GM23338 (cell line): ENCODE results near the gene MCUR1. TPM values are rescaled to one million over a fixed set of nuclear protein-coding genes. Genes with fewer than 3 reads are reported as not detected.
"Not testable (repeated sequence)": the region's sequence is repeated elsewhere in the genome, so short reads cannot be mapped to it uniquely, and the experiment has no call there.

Source experiments
- ATAC-seq: fragments of 200-7000 bp; cut with Tn5 transposase; 3 replicates; pipeline ENCODE4 v1.9.1; 2020
- DNase-seq: peaks from one replicate; pipeline ENCODE4 v3.0.0-alpha.2; 2015; ENCODE audit warnings: low spot score
- H2AFZ ChIP-seq: fragments of 200-600 bp; sonication (generic); 2 replicates; pipeline ENCODE4 v1.8.0; 2016; ENCODE audit warnings: antibody characterized with exemption, mild to moderate bottlenecking, moderate library complexity
- H3F3A ChIP-seq: fragments of 200-600 bp; sonication (generic); replicated peaks from 2 replicates; pipeline ENCODE4 v1.8.0; 2017; ENCODE audit warnings: antibody characterized with exemption, mixed run types, low read depth
- H3K27ac ChIP-seq: fragments of 200-600 bp; sonication (generic); 2 replicates; pipeline ENCODE4 v1.6.1; 2016; ENCODE audit warnings: low read depth
- H3K27me3 ChIP-seq: fragments of 200-600 bp; sonication (generic); 2 replicates; pipeline ENCODE4 v1.8.0; 2016; ENCODE audit warnings: mild to moderate bottlenecking, mixed run types, moderate library complexity; ENCODE audit not compliant: insufficient read depth
- H3K36me3 ChIP-seq: fragments of 200-600 bp; sonication (generic); 2 replicates; pipeline ENCODE4 v1.8.0; 2016; ENCODE audit warnings: mild to moderate bottlenecking; ENCODE audit not compliant: insufficient read depth
- H3K4me1 ChIP-seq: fragments of 200-600 bp; sonication (generic); 2 replicates; pipeline ENCODE4 v1.8.0; 2016; ENCODE audit warnings: mild to moderate bottlenecking, moderate library complexity; ENCODE audit not compliant: insufficient read depth
- H3K4me2 ChIP-seq: fragments of 200-600 bp; sonication (generic); 2 replicates; pipeline ENCODE4 v1.7.1; 2017; ENCODE audit warnings: mixed run types
- H3K4me3 ChIP-seq: fragments of 200-600 bp; sonication (generic); 2 replicates; pipeline ENCODE4 v1.6.1; 2016; ENCODE audit warnings: mixed run types
- H3K79me2 ChIP-seq: fragments of 200-600 bp; sonication (generic); replicated peaks from 2 replicates; pipeline ENCODE4 v1.8.0; 2017; ENCODE audit warnings: mild to moderate bottlenecking; ENCODE audit not compliant: insufficient read depth
- H3K9me2 ChIP-seq: fragments of 200-600 bp; sonication (generic); 2 replicates; pipeline ENCODE4 v1.8.0; 2017; ENCODE audit not compliant: insufficient read depth
- H4K20me1 ChIP-seq: fragments of 200-600 bp; sonication (generic); replicated peaks from 2 replicates; pipeline ENCODE4 v1.8.0; 2017; ENCODE audit warnings: mild to moderate bottlenecking; ENCODE audit not compliant: insufficient read depth
- H3K27ac Mint-ChIP-seq: 2 replicates; pipeline ENCODE4 v1.8.0; 2020; ENCODE audit warnings: inconsistent platforms, mild to moderate bottlenecking, moderate library complexity, mixed read lengths
- H3K27me3 Mint-ChIP-seq: 3 replicates; pipeline ENCODE4 v1.8.0; 2022; ENCODE audit warnings: low read depth, mild to moderate bottlenecking, moderate library complexity, mixed read lengths, inconsistent platforms; ENCODE audit not compliant: insufficient read depth, poor library complexity
- H3K36me3 Mint-ChIP-seq: 3 replicates; pipeline ENCODE4 v1.8.0; 2021; ENCODE audit warnings: low read depth, mild to moderate bottlenecking, inconsistent platforms, moderate library complexity, mixed read lengths
- H3K4me1 Mint-ChIP-seq: 3 replicates; pipeline ENCODE4 v1.8.0; 2020; ENCODE audit warnings: mild to moderate bottlenecking, inconsistent platforms, mixed read lengths
- H3K4me3 Mint-ChIP-seq: 3 replicates; pipeline ENCODE4 v1.8.0; 2021; ENCODE audit warnings: moderate library complexity, mild to moderate bottlenecking, inconsistent platforms, mixed read lengths
- H3K9me3 Mint-ChIP-seq: 3 replicates; pipeline ENCODE4 v1.8.0; 2020; ENCODE audit warnings: moderate library complexity, mild to moderate bottlenecking, inconsistent platforms, mixed read lengths
- CREB1 ChIP-seq: fragments of 250-450 bp; sonication (Bioruptor Pico); IDR thresholded peaks from 2 replicates; pipeline ENCODE4 v1.5.0; 2020; ENCODE audit warnings: low read depth, mild to moderate bottlenecking, moderate library complexity
- ETS1 ChIP-seq: IDR thresholded peaks from 2 replicates; pipeline ENCODE4 v1.6.1; 2016; ENCODE audit warnings: antibody characterized with exemption
- EZH2 ChIP-seq: fragments of 200-600 bp; sonication (generic); IDR thresholded peaks from one replicate; pipeline ENCODE4 v1.8.0; 2017; ENCODE audit warnings: antibody characterized with exemption, mild to moderate bottlenecking, low read depth; ENCODE audit not compliant: unreplicated experiment
- EZH2phosphoT487 ChIP-seq: fragments of 200-600 bp; sonication (generic); IDR thresholded peaks from one replicate; pipeline ENCODE4 v1.8.1; 2018; ENCODE audit warnings: antibody characterized with exemption; ENCODE audit not compliant: unreplicated experiment
- JUNB ChIP-seq: IDR thresholded peaks from one replicate; pipeline ENCODE4 v1.6.1; 2016; ENCODE audit warnings: antibody characterized with exemption; ENCODE audit not compliant: unreplicated experiment
- NANOG ChIP-seq: IDR thresholded peaks from 2 replicates; pipeline ENCODE4 v1.6.1; 2016; ENCODE audit warnings: antibody characterized with exemption, borderline replicate concordance
- POLR2AphosphoS5 ChIP-seq: IDR thresholded peaks from 2 replicates; pipeline ENCODE4 v1.6.1; 2016; ENCODE audit warnings: antibody characterized with exemption, low read depth
- REST ChIP-seq: IDR thresholded peaks from one replicate; pipeline ENCODE4 v1.6.1; 2018; ENCODE audit warnings: antibody characterized with exemption; ENCODE audit not compliant: unreplicated experiment
- STAT1 ChIP-seq: IDR thresholded peaks from one replicate; pipeline ENCODE4 v1.6.1; 2016; ENCODE audit warnings: antibody characterized with exemption; ENCODE audit not compliant: unreplicated experiment
- ZNF331 ChIP-seq: fragments of 250-450 bp; sonication (Bioruptor Pico); IDR thresholded peaks from 2 replicates; pipeline ENCODE4 v1.5.0; 2020; ENCODE audit warnings: low read depth, mild to moderate bottlenecking, moderate library complexity
- ZNF462 ChIP-seq: fragments of 250-450 bp; sonication (Bioruptor Pico); IDR thresholded peaks from 2 replicates; pipeline ENCODE4 v1.5.0; 2020; ENCODE audit warnings: mild to moderate bottlenecking, moderate library complexity
- polyA plus RNA-seq: library from polyadenylated mRNA; unstranded; fragments of >200 nt; fragmentation: Nextera tagmentation; extraction: Ambion mirVana; gene quantifications from 2 replicates; pipeline ENCODE4 v1.2.1, GENCODE V29; 2016
- total RNA-seq: library from RNA; depleted of rRNA; stranded (reverse); fragments of >200 nt; shearing (Covaris generic); gene quantifications from 2 replicates; pipeline ENCODE4 v1.2.3, GENCODE V29; 2014

MCUR1 gene
- total and polyA plus RNA-seq, 2 experiments from 2014 or later: 21.0 to 65.3 TPM

- not testable (repeated sequence) for H3K36me3 ChIP-seq, H3K27me3 ChIP-seq, ATAC-seq, H3K4me1 ChIP-seq, H4K20me1 ChIP-seq, DNase-seq, H3K4me2 ChIP-seq, H3K9me2 ChIP-seq, H3K27me3 Mint-ChIP-seq, H3K36me3 Mint-ChIP-seq, H3K27ac Mint-ChIP-seq, H3K4me3 Mint-ChIP-seq, H3K27ac ChIP-seq, H3F3A ChIP-seq, H3K9me3 Mint-ChIP-seq, H3K4me1 Mint-ChIP-seq, H3K79me2 ChIP-seq, H2AFZ ChIP-seq, H3K4me3 ChIP-seq
Measured at GRCh38 chr6:13780162-13780561, 34.2 kb downstream of the MCUR1 start.

GRCh38 chr6:13778028-13778427, 36.3 kb downstream of the MCUR1 start:
- Histone ChIP-seq H3K79me2 (no peaks in the 10 kb centered on the region), H2AFZ (no peak overlapping the region), H4K20me1 (no peaks in the 10 kb centered on the region), H3K27me3 (no peaks in the 10 kb centered on the region), H3K4me3 (no peak overlapping the region), H3F3A (no peaks in the 10 kb centered on the region), H3K4me2 (no peak overlapping the region), H3K36me3 (no peaks in the 10 kb centered on the region), H3K9me2 (no peaks in the 10 kb centered on the region), H3K4me1 (no peaks in the 10 kb centered on the region), H3K27ac (no peak overlapping the region)
- Mint-ChIP-seq H3K9me3 (no peaks in the 10 kb centered on the region), H3K36me3 (no peaks in the 10 kb centered on the region), H3K27me3 (no peaks in the 10 kb centered on the region), H3K27ac (no peak overlapping the region), H3K4me1 (no peaks in the 10 kb centered on the region; the same call in 2 of the 3 replicates), H3K4me3 (no peak overlapping the region)
- ATAC-seq (no peak), DNase-seq (no peak)
- TF ChIP-seq ETS1 (no peak), CREB1 (CRISPR knock-in tag) (no peak), EZH2phosphoT487 (no peak), EZH2 (no peak), POLR2AphosphoS5 (no peak), NANOG (no peak), JUNB (no peak), ZNF462 (no peak), ZNF331 (CRISPR knock-in tag) (no peak), STAT1 (no peak), REST (no peak)
